GM06990 (cell line): ENCODE measurements around the gene HDAC3.

ENCODE experiments used
- DNase-seq: peaks from one replicate; pipeline ENCODE4 v3.0.0-alpha.2; 2011; ENCODE audit not compliant: insufficient read length; ENCODE audit errors: extremely low read depth
- H3K27me3 ChIP-seq: replicated peaks from 2 replicates; pipeline ENCODE4 v1.6.0; 2011; ENCODE audit warnings: low read length; ENCODE audit not compliant: control insufficient read depth, insufficient read depth
- H3K36me3 ChIP-seq: 2 replicates; pipeline ENCODE4 v1.5.1; 2011; ENCODE audit warnings: low read length; ENCODE audit not compliant: control insufficient read depth, insufficient read depth
- H3K4me3 ChIP-seq: replicated peaks from 2 replicates; pipeline ENCODE4 v1.5.1; 2011; ENCODE audit warnings: low read depth, mild to moderate bottlenecking, control low read depth, low read length
- CTCF ChIP-seq: IDR thresholded peaks from 2 replicates; pipeline ENCODE4 v1.5.1; 2011; ENCODE audit warnings: low read length, control low read depth, mild to moderate bottlenecking, inconsistent platforms; ENCODE audit not compliant: insufficient read depth, poor library complexity, severe bottlenecking

The HDAC3 gene

DNA sequence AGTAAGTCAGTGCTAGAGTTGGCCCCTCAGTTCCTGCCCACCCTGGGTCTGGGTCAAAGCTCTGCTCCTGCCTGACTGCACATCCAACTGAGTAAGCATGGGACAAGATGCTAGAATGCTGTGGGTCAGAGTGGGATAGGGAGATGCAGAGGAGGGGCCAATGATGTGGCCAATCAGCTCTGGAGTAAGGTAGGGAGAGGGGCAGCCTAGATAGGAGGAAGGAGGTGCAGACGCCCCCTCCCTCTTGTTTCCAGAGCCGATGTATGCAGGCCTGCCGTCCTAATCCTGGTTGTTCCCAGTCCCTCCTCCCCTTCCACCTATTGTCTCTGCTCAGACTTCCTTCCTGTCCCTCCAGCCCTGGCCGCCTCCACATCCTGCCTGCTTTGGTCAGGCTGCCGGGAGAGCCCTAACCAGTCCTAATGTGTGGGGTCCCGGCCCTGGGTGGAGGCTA lies 44.1 kb upstream of the HDAC3 start:
- H3K27me3 ChIP-seq, result peaks cover 3% of the 10 kb centered on the region; the same call in 1 of the 2 replicates
- H3K4me3 ChIP-seq, result no peak overlapping the region
- DNase-seq, result no peak
- no peaks in the 10 kb centered on the region for H3K36me3 ChIP-seq
- no peak for TF ChIP-seq CTCF

DNA sequence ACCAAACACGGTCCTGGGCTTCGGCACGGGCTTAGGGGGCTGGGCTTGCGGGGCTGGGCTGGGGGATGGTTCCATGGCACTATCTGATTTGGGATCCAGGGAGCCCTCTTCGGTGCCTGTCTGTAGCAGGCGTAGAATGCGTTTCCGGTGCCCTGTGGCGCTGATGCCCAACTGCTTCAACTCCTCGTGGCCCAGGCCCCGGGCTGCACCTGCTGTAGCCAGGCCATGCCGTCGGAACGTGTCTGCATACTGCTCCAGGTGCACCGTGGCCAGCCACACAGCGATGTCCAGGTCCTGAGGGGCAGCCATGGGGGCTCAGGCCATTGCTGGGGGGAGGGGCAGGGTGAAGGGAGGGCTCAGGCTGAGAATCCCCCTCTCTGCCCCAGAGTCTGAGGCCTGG lies 43.5 kb upstream of the HDAC3 start:
- no peaks in the 10 kb centered on the region for H3K36me3 ChIP-seq
- no peak for TF ChIP-seq CTCF
- H3K27me3 ChIP-seq, result peaks cover 3% of the 10 kb centered on the region; the same call in 1 of the 2 replicates
- H3K4me3 ChIP-seq, result no peak overlapping the region
- no peak for DNase-seq

DNA sequence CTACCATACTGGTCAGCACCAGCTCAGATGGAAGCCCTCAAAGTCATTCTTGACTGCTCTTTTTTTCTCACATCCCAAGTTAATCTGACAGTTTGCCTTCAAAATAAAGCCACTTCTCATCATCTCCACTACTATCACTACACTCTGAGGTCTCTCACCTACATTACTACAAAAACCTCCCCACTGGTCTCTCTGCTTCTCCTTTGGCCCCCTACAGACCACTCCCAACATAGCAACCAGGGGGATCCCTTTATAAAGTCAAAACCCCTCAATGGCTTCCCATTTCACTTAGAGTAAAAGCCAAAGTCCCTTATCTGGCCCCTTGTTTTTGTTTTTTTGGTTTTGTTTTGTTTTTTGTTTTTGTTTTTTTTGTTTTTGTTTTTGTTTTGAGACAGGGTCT lies 40.8 kb upstream of the HDAC3 start:
- no peak overlapping the region for H3K4me3 ChIP-seq
- peak; percentile 14 for TF ChIP-seq CTCF
- no peak for DNase-seq

GRCh38 chr5:141675672-141676071 lies 39.0 kb upstream of the HDAC3 start:
- Histone ChIP-seq H3K4me3 (no peak overlapping the region), H3K36me3 (no peaks in the 10 kb centered on the region), H3K27me3 (no peaks in the 10 kb centered on the region; the same call in none of the 2 replicates)
- TF ChIP-seq CTCF, result no peak
- DNase-seq, result no peak

More for the DNA sequence above, 40.8 kb upstream of the HDAC3 start:
- Histone ChIP-seq H3K36me3 (no peaks in the 10 kb centered on the region), H3K27me3 (no peaks in the 10 kb centered on the region; the same call in 1 of the 2 replicates)

DNA sequence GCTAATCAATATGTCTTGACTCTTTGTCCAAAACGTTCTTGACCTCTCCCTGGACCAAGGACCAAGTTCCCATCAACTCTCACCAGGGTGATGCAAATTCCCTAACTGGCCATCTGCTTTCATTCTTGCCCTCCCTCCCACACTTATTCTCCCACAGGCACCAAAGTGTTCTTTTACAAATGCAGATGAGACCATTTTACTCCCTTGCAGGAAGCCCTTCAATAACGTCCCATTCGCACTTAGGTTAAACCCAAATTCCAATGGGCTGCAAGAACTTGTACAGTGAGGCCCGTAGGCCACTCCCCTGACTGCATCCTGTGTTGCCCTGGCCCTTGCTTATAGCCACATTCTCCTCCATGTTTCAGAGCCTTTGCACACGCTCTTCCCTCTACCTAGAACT lies 38.1 kb upstream of the HDAC3 start:
- no peak for TF ChIP-seq CTCF
- H3K36me3 ChIP-seq, result no peaks in the 10 kb centered on the region
- no peak for DNase-seq
- H3K4me3 ChIP-seq, result no peak overlapping the region
- no peaks in the 10 kb centered on the region; the same call in none of the 2 replicates for H3K27me3 ChIP-seq
